Osteoblast (primary cell): ENCODE results near the gene CSNK2A1. TPM values are rescaled to one million over a fixed set of nuclear protein-coding genes. Genes with fewer than 3 reads are reported as not detected.

ENCODE experiments used
- DNase-seq: peaks from one replicate; pipeline ENCODE4 v3.0.0; 2011; ENCODE audit warnings: low spot score, mixed read lengths; ENCODE audit not compliant: insufficient read length; ENCODE audit errors: missing footprints
- H2AFZ ChIP-seq: 2 replicates; pipeline ENCODE4 v1.6.0; 2011; ENCODE audit warnings: mild to moderate bottlenecking, low read length
- H3K27ac ChIP-seq: 2 replicates; pipeline ENCODE4 v1.5.1; 2011; ENCODE audit warnings: mild to moderate bottlenecking, low read depth, low read length, moderate library complexity
- H3K27me3 ChIP-seq: 2 replicates; pipeline ENCODE4 v1.6.0; 2012; ENCODE audit warnings: mild to moderate bottlenecking, control low read depth, inconsistent platforms, low read length, moderate library complexity; ENCODE audit not compliant: insufficient read depth
- H3K36me3 ChIP-seq: 2 replicates; pipeline ENCODE4 v1.5.1; 2011; ENCODE audit warnings: mild to moderate bottlenecking, low read length, control low read depth, moderate library complexity; ENCODE audit not compliant: insufficient read depth
- H3K4me1 ChIP-seq: 2 replicates; pipeline ENCODE4 v1.5.1; 2011; ENCODE audit warnings: mild to moderate bottlenecking, low read length, control low read depth, moderate library complexity; ENCODE audit not compliant: insufficient read depth
- H3K4me2 ChIP-seq: 2 replicates; pipeline ENCODE4 v1.6.0; 2011; ENCODE audit warnings: mild to moderate bottlenecking, low read length; ENCODE audit not compliant: insufficient read depth
- H3K4me3 ChIP-seq: fragments of 200-600 bp; sonication (generic); 3 replicates; pipeline ENCODE4 v1.5.1; 2012; ENCODE audit warnings: mild to moderate bottlenecking, low read length, inconsistent platforms; ENCODE audit not compliant: insufficient read depth
- H3K79me2 ChIP-seq: 2 replicates; pipeline ENCODE4 v1.6.0; 2012; ENCODE audit warnings: mild to moderate bottlenecking, low read length, control low read depth, inconsistent platforms; ENCODE audit not compliant: insufficient read depth
- H3K9me3 ChIP-seq: 2 replicates; pipeline ENCODE4 v1.5.1; 2011; ENCODE audit warnings: low read depth, low read length, control low read depth
- H4K20me1 ChIP-seq: 2 replicates; pipeline ENCODE4 v1.6.0; 2012; ENCODE audit warnings: mild to moderate bottlenecking, low read length, control low read depth; ENCODE audit not compliant: insufficient read depth
- CTCF ChIP-seq: IDR thresholded peaks from 2 replicates; pipeline ENCODE4 v1.5.1; 2011; ENCODE audit warnings: mild to moderate bottlenecking, low read depth, low read length, moderate library complexity; ENCODE audit errors: extremely low read depth
- total RNA-seq: library from RNA; depleted of rRNA; stranded (reverse); fragments of >200 nt; gene quantifications from 2 replicates; pipeline ENCODE4 v1.2.3, GENCODE V29; 2012

Gene CSNK2A1
- total RNA-seq, 1 donor, result 82.9 TPM

- Histone ChIP-seq H3K79me2 (no peaks in the 10 kb centered on the region), H4K20me1 (no peaks in the 10 kb centered on the region), H3K27ac (no peak overlapping the region), H3K4me1 (peaks cover 4% of the 10 kb centered on the region), H3K9me3 (no peaks in the 10 kb centered on the region), H3K4me2 (no peak overlapping the region), H2AFZ (no peak overlapping the region), H3K36me3 (no peaks in the 10 kb centered on the region), H3K4me3 (no peak overlapping the region), H3K27me3 (peaks cover 32% of the 10 kb centered on the region)
- no peak for DNase-seq
- no peak for TF ChIP-seq CTCF
These were observed 24.6 kb upstream of the CSNK2A1 start for GRCh38 chr20:568097-568652.

DNA sequence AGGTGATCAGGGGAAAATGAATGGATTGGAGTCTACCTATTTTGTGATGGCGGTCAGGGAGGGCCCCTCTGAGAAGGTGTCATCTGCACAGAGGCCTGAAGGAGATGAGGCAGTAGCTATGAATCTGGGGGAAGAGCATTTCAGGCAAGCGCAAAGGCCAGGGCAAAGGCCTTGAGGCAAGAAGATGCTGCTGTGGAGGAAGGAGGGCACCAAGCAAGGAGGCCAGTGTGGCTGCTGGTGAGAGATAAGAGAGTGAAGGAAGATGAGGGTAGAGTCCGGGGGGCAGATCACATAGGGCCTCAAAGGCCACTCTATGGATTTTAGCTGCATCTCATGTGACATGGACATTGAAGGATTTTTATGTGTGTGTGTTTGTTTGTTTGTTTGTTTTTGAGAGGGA, 20.6 kb upstream of the CSNK2A1 start:
- H3K27ac ChIP-seq, result no peak overlapping the region
- no peak overlapping the region for H3K4me3 ChIP-seq
- no peak overlapping the region for H3K4me2 ChIP-seq
- no peaks in the 10 kb centered on the region for H3K36me3 ChIP-seq
- TF ChIP-seq CTCF, result no peak
- no peaks in the 10 kb centered on the region for H4K20me1 ChIP-seq
- DNase-seq, result no peak
- no peak overlapping the region for H2AFZ ChIP-seq
- no peaks in the 10 kb centered on the region for H3K9me3 ChIP-seq
- no peaks in the 10 kb centered on the region for H3K4me1 ChIP-seq
- H3K79me2 ChIP-seq, result no peaks in the 10 kb centered on the region
- peaks cover 13% of the 10 kb centered on the region for H3K27me3 ChIP-seq

GRCh38 chr20:563187-563586, 19.6 kb upstream of the CSNK2A1 start:
- DNase-seq, result no peak
- H3K27ac ChIP-seq, result no peak overlapping the region
- H4K20me1 ChIP-seq, result no peaks in the 10 kb centered on the region
- H3K4me3 ChIP-seq, result no peak overlapping the region
- H3K36me3 ChIP-seq, result no peaks in the 10 kb centered on the region
- no peaks in the 10 kb centered on the region for H3K9me3 ChIP-seq
- H3K79me2 ChIP-seq, result no peaks in the 10 kb centered on the region
- H3K4me1 ChIP-seq, result no peaks in the 10 kb centered on the region
- no peak overlapping the region for H3K4me2 ChIP-seq
- no peak for TF ChIP-seq CTCF
- H2AFZ ChIP-seq, result no peak overlapping the region
- peaks cover 10% of the 10 kb centered on the region for H3K27me3 ChIP-seq

GRCh38 chr20:562232-562897, 18.8 kb upstream of the CSNK2A1 start:
- no peak overlapping the region for H3K4me3 ChIP-seq
- TF ChIP-seq CTCF, result no peak
- H3K9me3 ChIP-seq, result no peaks in the 10 kb centered on the region
- H3K27ac ChIP-seq, result no peak overlapping the region
- H4K20me1 ChIP-seq, result no peaks in the 10 kb centered on the region
- no peak overlapping the region for H3K4me2 ChIP-seq
- no peak overlapping the region for H2AFZ ChIP-seq
- no peaks in the 10 kb centered on the region for H3K4me1 ChIP-seq
- DNase-seq, result no peak
- peaks cover 9% of the 10 kb centered on the region for H3K27me3 ChIP-seq
- H3K79me2 ChIP-seq, result no peaks in the 10 kb centered on the region
- H3K36me3 ChIP-seq, result no peaks in the 10 kb centered on the region
